Measurements from ENCODE around the gene HSF4.
A peak's percentile ranks its signal among the peaks of the same experiment; 100 is the strongest.

HSF4 gene

DNA sequence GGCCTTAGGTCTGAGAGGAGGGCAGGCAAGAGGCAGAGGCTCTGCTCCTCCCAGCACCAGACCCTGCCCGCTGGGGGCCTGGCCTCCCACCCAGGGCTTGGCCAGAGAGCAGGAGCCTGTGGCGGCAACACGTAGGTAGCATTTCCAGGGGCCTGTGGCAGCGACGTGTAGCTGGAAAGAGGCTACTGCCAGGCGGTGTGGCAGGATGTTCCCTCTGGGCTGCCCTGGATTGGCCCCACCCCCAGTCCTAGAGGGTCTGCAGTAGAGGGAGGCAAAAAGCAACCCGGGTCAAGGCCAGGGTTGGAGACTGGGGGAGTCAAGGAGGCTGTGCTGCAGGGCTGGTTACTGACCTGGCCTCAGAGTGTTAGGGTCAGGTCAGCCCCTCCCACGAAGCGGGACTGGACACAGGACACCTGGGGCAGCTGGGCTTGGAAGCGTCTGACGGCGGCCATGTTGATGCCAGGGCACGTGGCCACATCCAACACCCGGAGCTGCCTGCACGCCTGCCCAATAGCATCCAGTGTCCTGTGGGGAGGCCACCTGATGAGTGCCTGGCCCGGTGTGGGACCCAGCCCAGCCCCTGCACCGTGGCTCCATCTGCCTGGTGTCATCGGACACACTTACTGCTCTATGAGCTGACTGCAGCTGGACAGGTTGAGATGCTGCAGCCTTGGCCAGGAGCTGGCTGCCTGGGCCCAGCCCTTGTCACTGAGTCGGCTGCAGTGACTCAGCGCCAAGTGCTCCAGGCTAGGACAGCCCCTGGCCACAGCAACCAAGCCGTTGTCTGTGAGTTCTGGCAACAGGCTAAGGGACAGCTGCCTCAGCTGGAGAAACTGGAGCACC lies 42.9 kb downstream of the HSF4 start:
- H3K4me2 ChIP-seq (ENCODE audit: low read length): no peak overlapping the region
- no peak overlapping the region for H3K9ac ChIP-seq
- no peak overlapping the region for H3K4me3 ChIP-seq (ENCODE audit: low read depth, low read length)
- no peaks in the 10 kb centered on the region for H3K9me3 ChIP-seq (ENCODE audit: control insufficient read depth, low read length)
- H3K36me3 ChIP-seq (ENCODE audit: control insufficient read depth, insufficient read depth, low read length): no peaks in the 10 kb centered on the region
- TF ChIP-seq, protein P1, sequence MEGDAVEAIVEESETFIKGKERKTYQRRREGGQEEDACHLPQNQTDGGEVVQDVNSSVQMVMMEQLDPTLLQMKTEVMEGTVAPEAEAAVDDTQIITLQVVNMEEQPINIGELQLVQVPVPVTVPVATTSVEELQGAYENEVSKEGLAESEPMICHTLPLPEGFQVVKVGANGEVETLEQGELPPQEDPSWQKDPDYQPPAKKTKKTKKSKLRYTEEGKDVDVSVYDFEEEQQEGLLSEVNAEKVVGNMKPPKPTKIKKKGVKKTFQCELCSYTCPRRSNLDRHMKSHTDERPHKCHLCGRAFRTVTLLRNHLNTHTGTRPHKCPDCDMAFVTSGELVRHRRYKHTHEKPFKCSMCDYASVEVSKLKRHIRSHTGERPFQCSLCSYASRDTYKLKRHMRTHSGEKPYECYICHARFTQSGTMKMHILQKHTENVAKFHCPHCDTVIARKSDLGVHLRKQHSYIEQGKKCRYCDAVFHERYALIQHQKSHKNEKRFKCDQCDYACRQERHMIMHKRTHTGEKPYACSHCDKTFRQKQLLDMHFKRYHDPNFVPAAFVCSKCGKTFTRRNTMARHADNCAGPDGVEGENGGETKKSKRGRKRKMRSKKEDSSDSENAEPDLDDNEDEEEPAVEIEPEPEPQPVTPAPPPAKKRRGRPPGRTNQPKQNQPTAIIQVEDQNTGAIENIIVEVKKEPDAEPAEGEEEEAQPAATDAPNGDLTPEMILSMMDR (IDR thresholded peaks at IDR 0.05): no peak
- no peaks in the 10 kb centered on the region for H3K27me3 ChIP-seq (ENCODE audit: control insufficient read depth, insufficient read depth, low read length)
- H3K27ac ChIP-seq: no peak overlapping the region
- no peak overlapping the region for H2AFZ ChIP-seq
- H3K79me2 ChIP-seq: no peaks in the 10 kb centered on the region
- H3K4me1 ChIP-seq: peaks cover 44% of the 10 kb centered on the region

DNA sequence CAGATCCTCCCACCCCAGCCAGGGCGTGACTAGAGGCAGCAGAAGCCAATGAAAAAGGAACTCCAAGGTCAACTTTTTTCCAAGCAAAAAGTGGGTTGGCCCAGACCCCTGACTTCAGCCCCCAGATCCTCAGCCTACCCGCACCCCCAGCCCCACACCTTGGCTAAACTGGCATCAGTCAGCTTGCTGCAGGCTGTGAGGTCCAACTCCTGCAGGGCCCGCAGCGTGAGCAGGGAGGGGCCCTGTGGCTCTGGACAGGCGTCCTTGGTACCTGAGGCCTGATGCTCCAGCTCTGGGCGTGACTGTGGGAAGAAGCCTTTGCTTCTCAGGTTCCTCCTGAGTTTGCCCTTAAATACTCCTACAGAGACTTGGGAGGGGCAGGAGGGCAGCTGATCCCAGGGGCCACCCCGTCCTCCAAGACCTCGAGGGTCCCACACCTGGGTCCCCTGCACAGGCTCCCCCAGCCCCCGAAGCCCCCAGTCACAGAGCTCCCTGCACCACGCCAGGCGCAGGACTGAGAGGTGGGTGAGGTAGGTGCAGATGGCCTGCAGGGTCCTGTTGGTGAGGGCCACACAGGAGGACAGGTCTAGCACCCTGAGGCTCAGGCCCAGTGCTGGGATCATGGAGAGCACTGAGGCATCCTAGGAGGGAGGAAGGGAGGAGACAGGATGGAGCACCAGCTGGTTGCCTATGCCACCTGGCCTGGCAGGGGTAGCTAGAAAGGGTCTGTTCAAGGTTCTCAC lies 43.8 kb downstream of the HSF4 start:
- Histone ChIP-seq H2AFZ (no peak overlapping the region), H3K4me2 (ENCODE audit: low read length) (no peak overlapping the region), H3K27ac (no peak overlapping the region), H3K4me1 (peaks cover 45% of the 10 kb centered on the region), H3K79me2 (no peaks in the 10 kb centered on the region), H3K27me3 (ENCODE audit: control insufficient read depth, insufficient read depth, low read length) (no peaks in the 10 kb centered on the region), H3K9me3 (ENCODE audit: control insufficient read depth, low read length) (no peaks in the 10 kb centered on the region), H3K36me3 (ENCODE audit: control insufficient read depth, insufficient read depth, low read length) (no peaks in the 10 kb centered on the region), H3K4me3 (ENCODE audit: low read depth, low read length) (no peak overlapping the region), H3K9ac (no peak overlapping the region)
- TF ChIP-seq, protein P1 (IDR thresholded peaks at IDR 0.05): no peak

DNA sequence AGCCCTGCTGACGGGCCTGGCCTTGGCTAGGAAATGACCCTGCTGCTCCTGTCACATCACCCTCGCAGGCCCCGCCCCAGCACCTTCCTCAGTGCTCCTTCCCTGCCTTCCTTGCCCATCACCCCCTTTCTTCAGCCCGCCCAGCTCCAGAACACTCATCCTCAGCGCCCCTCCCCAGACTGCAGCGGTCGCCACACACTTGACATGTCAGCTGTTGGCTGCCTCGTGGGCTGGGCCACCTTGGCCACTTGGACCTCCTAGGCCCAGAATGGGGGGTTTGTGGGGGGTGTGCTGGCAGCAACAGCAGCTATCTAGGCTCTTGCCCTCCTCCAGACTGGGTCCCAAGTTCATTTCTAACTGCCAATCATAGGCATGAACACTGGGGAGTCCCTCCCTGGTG lies 45.0 kb downstream of the HSF4 start:
- peaks cover 33% of the 10 kb centered on the region for H3K4me1 ChIP-seq
- no peak overlapping the region for H3K4me2 ChIP-seq (ENCODE audit: low read length)
- H3K36me3 ChIP-seq (ENCODE audit: control insufficient read depth, insufficient read depth, low read length): no peaks in the 10 kb centered on the region
- H3K4me3 ChIP-seq (ENCODE audit: low read depth, low read length): no peak overlapping the region
- no peaks in the 10 kb centered on the region for H3K27me3 ChIP-seq (ENCODE audit: control insufficient read depth, insufficient read depth, low read length)
- TF ChIP-seq, protein P1 (IDR thresholded peaks at IDR 0.05): no peak
- H3K79me2 ChIP-seq: no peaks in the 10 kb centered on the region
- no peak overlapping the region for H2AFZ ChIP-seq
- peak overlapping the region; percentile 86 for H3K27ac ChIP-seq
- no peak overlapping the region for H3K9ac ChIP-seq
- no peaks in the 10 kb centered on the region for H3K9me3 ChIP-seq (ENCODE audit: control insufficient read depth, low read length)

DNA sequence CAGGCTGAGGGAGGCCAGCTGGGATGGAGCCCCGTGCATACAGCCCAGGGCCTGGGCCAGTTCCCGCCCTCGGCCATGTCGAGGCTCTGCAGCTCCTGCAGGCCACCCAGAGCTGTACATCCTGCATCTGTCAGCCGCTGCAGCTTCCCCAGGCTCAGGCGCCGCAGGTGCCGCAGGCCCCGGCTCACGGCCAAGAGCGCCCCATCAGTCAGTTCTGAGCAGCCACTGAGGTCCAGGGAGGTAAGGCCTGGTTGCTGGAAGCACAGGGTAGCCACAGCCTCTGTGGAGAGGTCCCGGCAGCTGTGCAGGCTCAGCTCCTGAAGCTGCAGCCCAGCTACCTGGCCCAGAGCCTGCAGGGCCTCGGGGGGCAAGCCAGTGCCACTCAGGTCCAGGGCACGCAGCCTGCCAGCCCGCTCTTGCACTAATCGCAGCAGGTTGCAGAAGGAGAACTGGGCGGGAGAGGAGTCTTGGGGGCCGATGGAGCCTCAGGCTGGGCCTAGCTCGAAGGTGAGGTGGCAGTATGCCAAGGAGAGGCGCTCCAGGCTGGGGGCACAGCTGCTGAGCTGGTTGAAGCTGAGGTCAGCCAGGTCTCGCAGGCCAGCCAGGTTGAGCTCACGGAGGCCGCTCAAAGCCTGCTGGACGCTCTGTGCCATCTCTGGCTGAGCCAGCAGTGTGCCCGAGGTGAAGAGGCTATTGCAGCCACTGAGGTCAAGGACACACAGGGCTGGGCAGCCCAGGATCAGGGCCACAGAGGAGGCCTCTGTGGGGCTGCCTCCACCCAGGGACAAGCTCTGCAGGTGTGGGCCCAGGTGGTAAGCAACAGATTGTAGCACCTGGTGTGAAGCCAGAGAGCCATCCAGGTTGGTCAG lies 45.8 kb downstream of the HSF4 start:
- H3K9ac ChIP-seq: no peak overlapping the region
- peaks cover 30% of the 10 kb centered on the region for H3K4me1 ChIP-seq
- H3K36me3 ChIP-seq (ENCODE audit: control insufficient read depth, insufficient read depth, low read length): no peaks in the 10 kb centered on the region
- TF ChIP-seq, protein P1 (IDR thresholded peaks at IDR 0.05): no peak
- no peaks in the 10 kb centered on the region for H3K27me3 ChIP-seq (ENCODE audit: control insufficient read depth, insufficient read depth, low read length)
- H3K4me2 ChIP-seq (ENCODE audit: low read length): no peak overlapping the region
- no peaks in the 10 kb centered on the region for H3K9me3 ChIP-seq (ENCODE audit: control insufficient read depth, low read length)
- H3K79me2 ChIP-seq: no peaks in the 10 kb centered on the region
- H3K4me3 ChIP-seq (ENCODE audit: low read depth, low read length): no peak overlapping the region
- H3K27ac ChIP-seq: peak overlapping the region; percentile 86
- H2AFZ ChIP-seq: peak overlapping the region; percentile 72

Data from parathyroid adenoma (tissue), 2 donors.